ENCODE data around the gene SSH2.
"Not testable (repeated sequence)": the region's sequence is repeated elsewhere in the genome, so short reads cannot be mapped to it uniquely, and the experiment has no call there.

The SSH2 gene

DNA sequence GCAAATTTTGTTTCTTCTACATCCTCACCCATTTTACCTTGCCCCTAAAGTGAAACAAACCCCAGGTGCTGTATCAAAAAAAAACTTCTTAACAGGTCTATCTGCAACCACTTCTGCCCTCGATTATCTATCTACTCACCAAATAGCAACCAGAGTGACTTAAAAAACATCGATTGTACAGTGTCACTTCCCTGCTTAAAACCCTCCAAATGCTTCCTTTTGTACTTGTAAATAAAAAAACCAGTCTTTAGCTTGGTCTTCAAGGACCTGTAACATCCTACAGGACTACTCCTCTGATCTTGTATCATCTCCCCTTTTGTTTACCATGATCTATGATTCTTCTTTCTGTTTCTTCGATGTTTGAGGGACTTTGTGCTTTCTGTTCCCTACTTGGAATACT, 224.6 kb downstream of the SSH2 start:
- DNase-seq (ENCODE audit: low spot score) = no peak

DNA sequence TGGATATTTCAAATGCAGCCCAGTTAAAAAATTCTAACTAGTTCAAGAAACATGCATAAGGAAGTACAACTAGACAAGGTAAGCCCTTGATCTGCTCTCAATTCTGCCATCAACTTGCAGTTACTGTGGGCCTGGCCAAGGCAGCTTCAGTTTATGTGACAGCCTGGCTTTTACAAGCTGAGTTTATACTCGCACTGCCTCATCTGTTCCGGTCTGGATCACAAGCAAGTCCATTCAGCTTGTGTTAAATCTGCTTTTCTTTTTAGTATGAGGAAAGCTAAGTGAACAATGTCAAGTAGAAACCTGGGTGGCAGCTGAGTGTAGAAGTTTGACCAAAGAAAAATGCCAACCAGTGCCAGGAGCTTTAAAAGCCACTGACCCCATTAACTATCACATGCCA, 230.7 kb downstream of the SSH2 start:
- DNase-seq (ENCODE audit: low spot score) = peak; percentile 74

DNA sequence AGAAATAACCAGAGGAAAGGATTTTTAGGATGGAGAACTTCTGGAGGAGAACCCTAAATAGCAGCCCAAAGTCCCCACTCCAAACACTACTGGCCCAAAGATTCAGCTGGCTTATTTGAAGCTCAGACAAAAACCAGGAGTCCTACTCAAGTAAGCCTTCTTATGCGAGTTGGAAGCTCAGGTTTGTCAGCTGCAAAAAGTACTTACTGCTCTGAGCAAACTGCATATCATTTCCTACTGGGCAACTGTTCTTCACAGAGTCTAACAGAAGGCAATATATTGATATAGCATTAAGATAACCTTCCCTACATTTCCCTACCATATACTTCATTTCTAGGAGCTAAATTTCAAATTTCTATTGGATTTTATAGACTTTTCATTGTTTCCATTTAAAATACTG, 231.2 kb downstream of the SSH2 start:
- no peak for DNase-seq (ENCODE audit: low spot score)

DNA sequence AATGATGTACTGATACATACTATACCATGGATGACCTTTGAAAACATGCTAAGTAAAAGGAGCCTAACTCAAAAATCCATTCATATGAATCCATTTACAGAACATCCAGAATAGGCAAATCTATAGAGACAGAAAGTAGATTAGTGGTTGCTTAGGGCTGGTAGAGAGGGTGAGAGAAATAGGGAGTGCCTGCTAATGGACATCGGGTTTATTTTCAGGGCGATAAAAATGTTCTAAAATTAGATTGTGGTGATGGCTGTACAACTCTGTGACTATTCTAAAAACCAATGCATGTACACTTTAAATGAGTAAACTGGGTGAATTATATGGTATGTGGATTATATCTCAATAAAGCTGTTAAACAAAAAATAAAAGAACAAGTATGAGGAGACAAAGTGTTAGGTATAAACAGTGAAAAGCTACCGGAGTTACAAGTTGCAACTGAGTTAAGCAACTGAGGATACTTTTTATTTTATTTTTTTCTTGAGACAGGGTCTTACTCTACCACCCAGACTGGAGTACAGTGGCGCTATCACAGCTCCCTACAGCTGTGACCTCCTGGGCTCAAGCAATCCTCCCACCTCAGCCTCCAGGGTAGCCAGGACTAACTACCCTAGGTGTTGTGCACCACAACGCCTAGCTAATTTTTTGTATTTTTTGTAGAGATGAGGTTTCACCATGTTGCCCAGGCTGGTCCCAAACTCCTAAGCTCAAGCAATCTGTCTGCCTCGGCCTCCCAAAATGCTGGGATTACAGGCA, 231.8 kb downstream of the SSH2 start:
- no peak for DNase-seq (ENCODE audit: low spot score)

DNA sequence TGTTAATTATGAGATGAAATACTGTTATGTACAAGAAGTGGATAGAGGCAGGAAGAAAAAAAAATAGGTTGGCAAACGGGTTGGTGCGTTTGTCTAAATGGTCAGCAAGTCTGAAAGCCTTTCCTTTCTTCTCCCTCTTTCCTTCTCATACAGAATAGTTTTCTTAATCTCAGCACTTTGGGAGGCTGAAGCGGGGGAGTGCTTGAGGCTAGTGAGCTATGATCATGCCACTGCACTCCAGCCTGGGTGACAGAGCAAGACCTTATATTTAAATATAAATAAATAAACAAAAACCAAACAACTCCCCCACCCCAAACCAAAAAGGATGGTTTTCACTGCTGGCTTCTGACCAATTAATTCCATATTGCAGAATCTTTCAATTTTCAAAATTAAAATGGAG, 232.7 kb downstream of the SSH2 start:
- no peak for DNase-seq (ENCODE audit: low spot score)

DNA sequence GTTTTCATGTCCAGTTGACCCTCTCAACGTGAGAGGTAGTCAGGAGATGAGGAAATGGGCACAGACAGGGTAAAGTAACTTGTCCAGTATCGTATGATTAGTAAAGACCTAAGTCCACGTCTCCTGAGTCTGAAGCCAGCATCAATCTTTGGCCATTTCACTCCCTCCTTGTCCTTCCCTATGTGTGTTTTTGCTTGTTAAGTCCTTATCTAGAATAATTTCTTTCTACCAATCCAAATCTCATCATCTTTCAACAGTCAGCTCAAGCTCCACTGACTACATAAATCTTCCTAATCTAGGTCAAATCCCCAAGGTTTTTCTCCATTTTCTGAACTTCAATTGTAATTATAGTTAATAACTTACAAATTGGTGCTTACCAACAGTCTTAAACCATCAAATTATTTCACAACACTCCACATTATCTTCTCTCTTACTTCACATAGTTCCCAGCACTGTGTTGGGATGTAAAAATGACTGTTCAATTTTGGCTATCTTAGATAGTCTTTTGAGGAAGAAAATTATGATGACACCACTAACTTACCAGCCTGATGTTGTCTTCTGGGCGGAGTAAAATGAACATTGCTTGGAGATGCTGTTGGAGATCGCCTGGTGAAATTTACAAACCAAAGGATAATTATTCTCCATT, 235.0 kb downstream of the SSH2 start:
- no peak for DNase-seq (ENCODE audit: low spot score)

DNA sequence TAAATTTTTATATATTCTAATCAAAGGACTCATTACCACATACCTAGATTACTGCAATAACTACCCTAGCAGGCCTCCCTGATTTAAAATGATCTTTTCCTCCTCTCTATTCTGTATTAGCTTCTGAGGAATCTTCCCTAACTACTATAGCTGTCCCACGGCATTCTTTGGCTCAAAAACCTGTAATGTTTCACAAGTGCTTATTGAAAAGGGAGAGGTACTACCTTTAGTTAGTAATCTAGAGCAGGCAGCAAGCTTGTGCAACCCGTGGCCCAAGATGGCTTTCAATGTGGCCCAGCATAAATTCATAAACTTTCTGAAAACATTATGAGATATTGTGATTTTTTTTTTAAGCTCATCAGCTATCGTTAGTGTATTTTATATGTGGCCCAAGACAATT, 236.3 kb downstream of the SSH2 start:
- DNase-seq (ENCODE audit: low spot score) = no peak

DNA sequence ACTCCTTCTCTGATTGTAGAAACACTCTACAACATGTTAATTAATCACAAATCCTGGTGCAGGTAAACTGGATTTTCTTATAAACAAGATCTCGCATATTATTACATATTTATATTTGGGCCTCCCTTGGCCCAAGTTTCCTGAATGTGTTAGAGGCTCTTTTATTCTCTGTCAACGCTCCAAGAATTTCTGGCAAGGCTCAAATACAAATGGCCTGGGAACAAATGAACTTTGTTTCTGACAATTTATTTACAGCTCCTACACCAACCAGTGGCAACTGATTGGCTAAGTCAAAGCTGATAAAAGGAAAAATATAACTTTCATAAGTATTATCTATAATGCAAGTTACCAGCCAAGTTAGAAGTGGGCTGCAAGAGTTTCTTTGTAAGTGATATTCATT, 242.4 kb downstream of the SSH2 start:
- DNase-seq (ENCODE audit: low spot score) = peak; percentile 93

DNA sequence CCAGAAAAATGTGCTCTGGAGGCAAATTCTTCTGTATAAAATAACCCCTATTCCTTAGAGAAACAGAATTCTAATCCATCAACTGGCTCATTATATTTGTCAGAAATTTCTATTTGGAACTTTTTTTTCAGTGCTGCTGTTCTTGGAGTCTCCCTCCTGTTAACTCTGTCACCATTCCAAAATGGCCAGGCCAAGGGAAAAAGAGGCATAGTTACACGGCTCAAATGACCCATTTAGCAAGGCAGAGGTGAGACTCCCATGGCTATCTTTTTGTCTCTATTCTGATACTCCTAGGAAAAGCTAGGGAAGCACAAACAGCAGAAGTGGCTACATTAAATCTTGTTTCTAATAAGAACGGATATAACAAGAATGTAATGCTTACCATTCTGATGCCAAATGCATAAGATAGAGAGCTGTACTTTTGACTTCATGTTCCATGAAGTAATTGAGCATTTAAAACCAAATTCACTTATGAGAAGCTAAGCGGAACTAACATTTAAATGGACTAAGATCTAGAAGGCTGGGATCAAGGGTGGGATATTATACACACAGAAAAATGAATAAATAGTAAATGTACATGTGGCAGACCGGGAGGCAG, 242.9 kb downstream of the SSH2 start:
- DNase-seq (ENCODE audit: low spot score) = no peak

DNA sequence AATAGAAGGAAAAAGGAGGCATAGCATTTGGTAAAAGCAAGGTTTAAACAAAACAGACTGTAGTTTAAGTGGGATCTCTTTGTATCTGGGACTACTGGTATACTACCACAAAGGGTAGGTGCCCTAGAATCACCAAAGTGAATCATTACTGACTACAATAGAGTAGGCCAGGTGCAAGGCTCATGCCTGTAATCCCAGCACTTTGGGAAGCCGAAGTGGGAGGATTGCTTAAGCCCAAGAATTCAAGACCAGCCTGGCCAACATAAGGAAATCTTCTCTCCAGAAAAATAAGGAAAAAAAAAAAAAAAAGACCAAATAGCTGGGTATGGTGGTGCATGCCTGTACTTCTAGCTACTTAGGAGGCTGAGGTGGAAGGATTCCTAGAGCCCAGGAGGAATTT, 246.5 kb downstream of the SSH2 start:
- DNase-seq (ENCODE audit: low spot score) = no peak

DNA sequence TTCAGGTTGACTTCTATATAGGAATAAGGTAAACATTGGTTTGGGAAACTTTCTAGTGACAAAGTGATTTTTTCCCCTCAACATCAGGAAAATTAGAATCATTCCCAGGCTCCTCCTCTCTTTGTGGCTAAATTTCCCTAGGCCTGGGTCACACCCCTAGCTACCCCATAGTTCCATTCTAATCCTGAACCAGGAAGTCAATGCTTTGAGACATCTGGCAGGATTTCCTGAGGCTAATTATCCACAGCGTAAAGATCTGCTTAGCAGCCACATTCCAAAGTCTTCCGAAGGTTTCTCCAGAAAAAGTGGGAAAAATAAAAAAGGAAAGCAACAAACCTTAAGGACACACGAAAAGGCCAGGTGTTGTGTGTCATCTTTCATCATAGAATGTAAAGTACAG, 247.0 kb downstream of the SSH2 start:
- no peak for DNase-seq (ENCODE audit: low spot score)

DNA sequence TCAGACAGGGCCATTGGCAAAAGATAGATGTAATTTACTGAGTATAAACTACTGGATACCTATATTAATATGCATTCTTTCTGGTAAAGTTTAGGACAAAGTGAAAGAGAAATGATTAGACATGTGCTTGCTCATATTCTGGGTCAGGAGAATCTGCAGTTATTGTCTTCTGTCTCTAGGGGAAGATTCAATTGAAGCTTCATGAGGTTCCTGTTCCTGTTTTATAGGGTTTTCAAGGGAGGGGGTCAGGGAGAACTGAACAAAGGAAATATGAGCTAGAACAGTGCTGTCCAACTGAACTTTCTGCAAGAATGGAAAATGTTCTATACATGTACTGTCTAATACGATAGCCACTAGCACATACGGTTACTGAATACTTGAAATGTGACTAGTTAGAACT, 248.0 kb downstream of the SSH2 start:
- DNase-seq (ENCODE audit: low spot score) = peak; percentile 54

DNA sequence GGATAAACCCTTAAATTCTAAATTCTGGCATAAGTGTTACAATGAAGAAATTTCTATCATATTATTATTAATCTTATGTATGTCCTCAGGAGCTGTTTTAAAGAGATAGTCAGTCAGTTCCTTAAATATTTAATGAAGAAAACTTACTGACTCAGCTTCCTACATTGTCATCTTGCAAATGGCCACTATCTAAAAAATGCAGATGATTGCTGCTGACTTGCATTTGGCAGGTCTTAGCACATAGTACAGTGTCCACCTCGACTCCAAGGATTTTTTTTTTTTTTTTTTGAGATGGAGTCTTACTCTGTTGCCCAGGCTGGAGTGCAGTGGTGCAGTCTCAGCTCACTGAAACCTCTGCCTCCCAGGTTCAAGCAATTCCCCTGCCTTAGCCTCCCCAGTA, 252.2 kb downstream of the SSH2 start:
- DNase-seq (ENCODE audit: low spot score) = no peak

DNA sequence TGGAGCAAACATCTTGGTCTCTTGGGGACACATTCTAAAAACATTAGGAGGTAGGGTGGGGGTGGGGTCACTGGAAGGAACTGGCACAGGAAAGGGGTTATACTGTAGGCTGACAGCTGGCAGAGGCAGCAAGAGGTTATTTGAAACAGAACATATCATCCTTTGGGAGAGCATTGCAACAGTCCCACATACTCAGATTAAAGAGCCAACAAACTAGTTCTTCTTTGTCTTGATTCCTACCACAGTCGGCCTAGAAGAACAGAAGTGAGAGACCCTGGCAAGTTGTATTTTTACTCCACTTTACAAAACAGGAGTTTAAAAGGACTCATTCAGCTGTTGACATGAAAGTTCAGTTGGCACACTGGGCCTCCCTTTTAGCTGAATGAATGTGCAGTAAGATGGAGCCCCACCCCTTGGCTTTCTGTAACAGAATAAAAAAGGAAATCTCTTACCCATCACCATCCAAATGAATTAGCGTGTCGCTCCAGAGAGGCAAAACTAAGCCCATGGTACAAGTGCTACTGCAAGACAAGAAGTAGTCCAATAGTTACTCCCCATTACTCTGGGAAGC, 252.7 kb downstream of the SSH2 start:
- DNase-seq (ENCODE audit: low spot score) = no peak

DNA sequence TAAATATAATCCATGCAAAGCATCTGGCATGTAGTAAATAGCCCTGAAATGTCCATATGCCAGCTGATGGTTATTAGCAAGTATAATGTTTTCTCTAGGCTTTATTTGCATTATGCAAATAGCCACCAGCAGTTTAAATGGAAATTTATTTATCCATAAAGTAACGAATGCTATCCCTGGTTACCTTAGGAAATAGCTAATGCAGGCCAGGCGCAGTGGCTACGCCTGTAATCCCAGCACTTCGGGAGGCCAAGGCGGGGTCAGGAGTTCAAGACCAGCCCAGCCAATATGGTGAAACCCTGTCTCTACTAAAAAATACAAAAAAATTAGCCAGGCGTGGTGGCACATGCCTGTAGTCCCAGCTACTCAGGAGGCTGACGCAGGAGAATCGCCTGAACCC, 254.1 kb downstream of the SSH2 start:
- DNase-seq (ENCODE audit: low spot score) = not testable (repeated sequence)

DNA sequence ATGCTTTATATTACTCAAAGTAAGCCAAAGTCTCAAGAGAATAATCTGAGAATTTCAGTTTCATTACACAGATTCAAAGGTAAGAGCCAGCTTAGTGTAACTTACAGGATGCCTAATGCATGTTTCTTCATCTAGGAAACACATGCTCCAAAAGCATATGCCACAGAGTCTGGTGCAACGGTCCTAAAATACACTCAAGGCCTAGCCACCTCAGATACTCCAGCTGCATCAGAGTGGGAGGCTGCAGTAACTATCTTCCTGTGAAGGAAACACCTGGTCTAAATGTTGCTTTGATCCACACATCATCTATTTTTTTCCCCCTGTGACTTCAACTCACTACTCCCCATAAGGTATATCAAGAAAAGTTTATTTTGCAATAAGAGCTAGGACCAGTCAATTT, 255.7 kb downstream of the SSH2 start:
- DNase-seq (ENCODE audit: low spot score) = no peak

DNA sequence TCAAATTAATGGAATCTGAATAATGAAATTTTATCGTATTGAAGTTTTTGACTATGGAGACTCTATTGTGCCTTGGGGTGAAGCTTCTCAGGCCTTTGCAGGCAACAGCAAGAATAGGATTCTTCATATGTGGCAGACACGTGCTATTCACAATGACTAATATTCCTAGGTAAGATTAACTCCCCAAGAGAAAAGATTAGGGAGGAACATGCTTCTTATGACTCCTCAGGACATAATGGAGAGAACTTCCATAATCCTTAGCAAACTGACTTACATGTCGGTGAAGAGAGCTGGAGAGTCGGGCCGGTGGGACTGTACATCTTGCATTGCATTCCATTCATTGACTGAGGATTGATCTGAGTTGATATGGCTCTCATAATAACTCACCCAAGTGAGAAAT, 258.4 kb downstream of the SSH2 start:
- DNase-seq (ENCODE audit: low spot score) = no peak

DNA sequence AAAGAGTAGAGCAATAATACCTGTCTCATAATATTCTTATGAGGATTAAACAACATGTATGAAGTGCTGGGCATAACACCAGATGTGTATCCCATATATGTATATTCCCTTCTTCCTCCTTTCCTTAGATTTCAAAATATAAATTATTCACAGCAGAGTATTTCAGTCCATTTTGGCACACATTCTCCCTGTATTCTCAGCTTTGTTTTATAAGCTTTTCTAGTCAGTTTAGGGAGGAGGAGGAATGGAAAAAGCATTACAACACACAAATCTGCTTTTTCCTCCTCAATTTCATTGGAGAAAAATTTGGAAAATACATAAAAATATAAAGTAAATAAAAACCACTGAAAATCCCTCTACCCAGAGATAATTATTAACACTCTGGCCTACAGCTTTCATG, 260.8 kb downstream of the SSH2 start:
- no peak for DNase-seq (ENCODE audit: low spot score)

DNA sequence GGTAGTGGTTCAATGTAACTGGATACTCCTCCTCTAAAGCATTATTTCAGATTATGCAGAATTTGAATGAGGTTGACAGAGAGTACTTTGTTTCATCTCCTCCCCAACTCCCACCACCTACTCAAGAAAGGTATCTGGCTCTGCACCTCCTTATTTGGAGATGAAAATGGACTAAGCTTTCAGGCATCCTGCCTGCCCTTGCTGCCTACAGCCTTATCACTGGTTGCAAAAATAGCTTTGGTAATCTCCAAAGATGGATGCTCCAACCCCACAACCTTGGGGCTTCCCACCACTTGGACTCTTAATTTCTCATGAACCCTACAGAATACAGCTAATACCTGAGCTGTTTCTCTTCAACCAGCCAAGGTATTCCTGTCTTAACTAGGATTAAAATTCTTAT, 262.1 kb downstream of the SSH2 start:
- DNase-seq (ENCODE audit: low spot score) = no peak

DNA sequence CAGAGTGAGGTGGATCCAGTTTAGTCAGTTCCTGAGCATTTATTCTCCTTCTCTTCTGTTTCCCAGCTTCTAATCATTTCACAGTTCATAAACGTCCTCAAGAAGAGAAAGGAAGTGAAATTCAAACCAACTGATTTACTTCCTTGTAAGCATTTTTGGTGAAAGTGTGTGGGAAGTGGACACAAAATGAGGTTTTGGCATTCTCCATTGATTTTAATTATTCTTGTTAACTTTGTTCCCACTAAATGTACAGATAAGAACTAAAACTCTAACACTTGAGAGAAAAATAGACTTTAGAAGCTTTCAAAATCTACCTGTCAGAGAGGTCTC, 264.6 kb downstream of the SSH2 start:
- no peak for DNase-seq (ENCODE audit: low spot score)

DNA sequence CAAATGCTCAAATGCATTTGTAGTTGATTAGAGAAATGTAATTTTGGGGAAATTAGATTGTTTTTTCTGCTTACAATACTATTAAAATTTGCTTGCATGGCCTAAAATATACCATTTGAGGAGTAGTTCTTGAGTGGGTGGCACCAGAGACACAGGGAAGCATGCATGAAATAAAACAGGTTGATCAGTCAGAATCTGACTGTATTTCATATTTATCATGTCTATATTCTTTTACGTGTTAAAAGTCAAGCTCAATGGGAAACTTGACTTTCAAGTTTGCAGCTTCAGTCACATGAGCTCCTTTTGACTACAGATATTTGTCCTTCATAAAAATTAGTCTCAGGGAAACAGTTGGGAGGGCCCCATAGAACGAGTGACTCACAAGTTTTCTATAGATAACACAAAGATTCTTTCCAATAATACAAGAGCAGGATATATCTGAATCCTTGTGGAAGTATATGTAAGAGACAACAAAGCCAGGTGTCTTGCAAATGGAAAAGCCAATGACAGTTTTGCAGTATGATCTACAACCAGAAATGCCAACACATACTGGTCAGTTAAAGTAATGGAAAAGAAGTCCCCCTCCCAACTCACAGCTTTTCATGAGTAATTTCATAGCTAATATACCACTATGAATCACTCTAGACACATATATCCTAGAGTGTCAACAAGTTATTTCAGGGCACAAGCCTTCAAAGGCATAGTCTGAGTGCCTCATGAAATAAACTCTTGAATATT, 265.1 kb downstream of the SSH2 start:
- no peak for DNase-seq (ENCODE audit: low spot score)

DNA sequence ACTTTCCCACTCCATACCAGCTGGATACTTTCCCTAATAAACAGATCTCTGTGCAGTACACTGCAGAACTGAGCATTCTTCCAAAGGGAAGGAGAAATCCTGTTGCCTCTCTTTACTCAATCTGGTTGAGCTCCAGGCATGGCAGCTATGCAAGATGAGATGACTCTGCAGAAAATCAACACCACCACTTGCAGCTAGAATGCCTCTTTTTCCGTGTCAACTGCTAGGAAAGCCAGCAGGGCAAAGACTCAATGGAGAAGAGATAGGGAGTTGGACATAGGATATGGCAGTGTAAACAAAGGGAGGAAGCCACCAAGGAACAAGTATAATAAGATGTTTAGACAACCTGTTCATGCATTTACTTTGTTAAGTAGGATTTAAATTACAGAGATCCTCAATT, 266.9 kb downstream of the SSH2 start:
- no peak for DNase-seq (ENCODE audit: low spot score)

DNA sequence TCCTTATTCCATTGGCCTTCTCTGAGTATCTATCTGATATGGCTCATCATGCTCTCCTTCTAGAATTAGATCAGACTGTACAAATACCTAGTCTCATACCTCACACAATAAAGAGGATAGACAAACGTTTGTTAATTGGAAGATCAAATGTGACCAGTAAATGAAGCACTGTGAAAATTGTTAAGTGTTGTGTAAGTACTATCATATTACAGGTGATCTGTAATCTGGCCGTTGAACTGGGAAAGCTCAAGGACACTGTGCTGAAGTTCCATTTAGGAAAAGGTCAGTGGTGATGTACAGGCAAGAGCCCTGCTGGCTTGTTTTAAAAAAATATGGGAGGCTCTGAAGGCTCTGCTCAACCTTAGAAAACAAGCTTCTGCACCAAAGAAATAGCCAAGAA, 268.8 kb downstream of the SSH2 start:
- DNase-seq (ENCODE audit: low spot score) = no peak

All from globus pallidus (tissue), 1 donor.